CD4-positive, alpha-beta memory T cell (primary cell): Measurements from ENCODE around the gene RAP1A. TPM values are rescaled to one million over a fixed set of nuclear protein-coding genes. Genes with fewer than 3 reads are reported as not detected.

Source experiments
- CTCF ChIA-PET: fragments of 350-600 bp; sonication (Branson Sonifier 250); formaldehyde crosslinking; loops from one replicate; lab custom pipeline; 2021; ENCODE audit warnings: inconsistent platforms; ENCODE audit not compliant: partially characterized antibody; lab: Charles Lee
- POLR2A ChIA-PET: fragments of 350-600 bp; sonication (Branson Sonifier 250); formaldehyde crosslinking; loops from one replicate; lab custom pipeline; 2021; ENCODE audit not compliant: partially characterized antibody; lab: Charles Lee
- DNase-seq, 5 donors: peaks; one replicate each; pipeline versions ENCODE4 v3.0.0 to v3.0.0-alpha.2; 2020 to 2022; ENCODE audit warnings: mixed read lengths in 1 of 5
- H3K27ac ChIP-seq: one replicate; pipeline ENCODE4 v1.7.0; 2013; ENCODE audit warnings: low read depth, low read length
- H3K27me3 ChIP-seq: 2 replicates; pipeline ENCODE4 v1.7.0; 2013; ENCODE audit warnings: mild to moderate bottlenecking, low read length, moderate library complexity; ENCODE audit not compliant: insufficient read depth
- H3K36me3 ChIP-seq: 2 replicates; pipeline ENCODE4 v1.7.0; 2013; ENCODE audit warnings: mild to moderate bottlenecking, low read length, moderate library complexity; ENCODE audit not compliant: insufficient read depth
- H3K4me1 ChIP-seq: 2 replicates; pipeline ENCODE4 v1.7.0; 2013; ENCODE audit warnings: mild to moderate bottlenecking, low read length, moderate library complexity; ENCODE audit not compliant: insufficient read depth
- H3K4me3 ChIP-seq, 2 donors: one replicate each; pipeline ENCODE4 v1.7.0; 2013; ENCODE audit warnings: low read length in 2 of 2, mild to moderate bottlenecking in 1 of 2
- H3K9me3 ChIP-seq, 2 donors: one replicate each; pipeline ENCODE4 v1.7.0; 2013; ENCODE audit warnings: low read length in 2 of 2, control low read depth in 1 of 2; ENCODE audit not compliant: control insufficient read depth in 1 of 2
- H3K27ac Mint-ChIP-seq, 7 donors: one replicate each; pipeline ENCODE4 v1.8.0; 2020 to 2021; ENCODE audit warnings: mixed read lengths in 7 of 7, mild to moderate bottlenecking in 6 of 7, inconsistent platforms in 3 of 7, moderate library complexity in 3 of 7
- H3K27me3 Mint-ChIP-seq, 2 donors: one replicate each; pipeline ENCODE4 v1.8.0; 2020 to 2021; ENCODE audit warnings: mixed read lengths in 2 of 2
- H3K36me3 Mint-ChIP-seq, 2 donors: one replicate each; pipeline ENCODE4 v1.8.0; 2020 to 2021; ENCODE audit warnings: mixed read lengths in 2 of 2, inconsistent platforms in 1 of 2, mild to moderate bottlenecking in 1 of 2
- H3K4me1 Mint-ChIP-seq, 4 donors: one replicate each; pipeline ENCODE4 v1.8.0; 2020 to 2021; ENCODE audit warnings: mixed read lengths in 4 of 4, mild to moderate bottlenecking in 1 of 4
- H3K4me3 Mint-ChIP-seq, 8 donors: one replicate each; pipeline ENCODE4 v1.8.0; 2020 to 2021; ENCODE audit warnings: mixed read lengths in 8 of 8, mild to moderate bottlenecking in 7 of 8, moderate library complexity in 6 of 8, inconsistent platforms in 3 of 8
- H3K9me3 Mint-ChIP-seq, 8 donors: one replicate each; pipeline ENCODE4 v1.8.0; 2020 to 2021; ENCODE audit warnings: mixed read lengths in 8 of 8, mild to moderate bottlenecking in 5 of 8, inconsistent platforms in 3 of 8, moderate library complexity in 1 of 8
- intact Hi-C: fragments of 100-400 bp; cut with micrococcal nuclease; formaldehyde crosslinking; loops from one replicate; pipeline ENCODE4 v1.15.1; 2023
- polyA plus RNA-seq, 2 donors: library from polyadenylated mRNA; unstranded; fragments of 300-500 nt; fragmentation: Illumina TruSeq; gene quantifications; one replicate each; pipeline ENCODE4 v1.2.3, GENCODE V29; 2021
- total RNA-seq, 2 experiments: library from RNA; stranded (reverse); gene quantifications; one replicate each; pipeline ENCODE4 v1.2.3, GENCODE V29; 2021

RAP1A gene
- total and polyA plus RNA-seq, 4 experiments from 2014 or later, result 67.2 to 134 (median 108) TPM

- Histone ChIP-seq H3K36me3 (peaks cover 66% of the 10 kb centered on the region), H3K4me1 (no peaks in the 10 kb centered on the region), H3K27me3 (no peaks in the 10 kb centered on the region), H3K9me3 (no peaks in the 10 kb centered on the region), H3K27ac (no peak overlapping the region), H3K4me3 (no peak overlapping the region)
- Mint-ChIP-seq H3K36me3 (peaks cover 48 to 71% of the 10 kb centered on the region in 2 donors), H3K27ac (peak overlapping the region; percentile 25 to 85 (median 59)), H3K9me3 (no peaks in the 10 kb centered on the region), H3K4me3 (no peak overlapping the region), H3K27me3 (no peaks in the 10 kb centered on the region), H3K4me1 (peaks cover under 1 to 13% (median 7%) of the 10 kb centered on the region in 4 donors)
- intact Hi-C loops, result loop anchor here (5.0 kb wide), 1 partner anchor 44 kb away; no protein-coding TSS in a partner anchor
- ChIA-PET CTCF (interaction anchor here (5.9 kb wide), 1 partner anchor 9 kb away, joined by 43 read pairs; no protein-coding TSS in a partner anchor), POLR2A (interaction anchor here (1.6 kb wide), 1 partner anchor 9 kb away, joined by 3 read pairs; no protein-coding TSS in a partner anchor)
- no peak for DNase-seq
These were observed 86.3 kb downstream of the RAP1A start for GRCh38 chr1:111705841-111706240.

- Mint-ChIP-seq H3K4me3 (no peak overlapping the region), H3K27me3 (no peaks in the 10 kb centered on the region), H3K36me3 (peaks cover 42 to 69% of the 10 kb centered on the region in 2 donors), H3K27ac (peak overlapping the region in 6 of 7 donors; percentile 3 to 89 (median 71)), H3K9me3 (no peaks in the 10 kb centered on the region), H3K4me1 (peaks cover 0 to 8% (median 6%) of the 10 kb centered on the region in 4 donors)
- H3K4me3 ChIP-seq, result no peak overlapping the region
- no peaks in the 10 kb centered on the region for H3K4me1 ChIP-seq
- H3K9me3 ChIP-seq, result no peaks in the 10 kb centered on the region
- peaks cover 61% of the 10 kb centered on the region for H3K36me3 ChIP-seq
- no peaks in the 10 kb centered on the region for H3K27me3 ChIP-seq
- CTCF ChIA-PET, result interaction anchor here (1.0 to 5.9 kb wide), 5 partner anchors 8 to 199 kb away, joined by 3 to 43 read pairs (median 3); no protein-coding TSS in a partner anchor
- H3K27ac ChIP-seq, result no peak overlapping the region
- POLR2A ChIA-PET, result interaction anchor here (0.9 kb wide), 1 partner anchor 198 kb away, joined by 3 read pairs; no protein-coding TSS in a partner anchor
- DNase-seq, result no peak
- intact Hi-C loops, result loop anchor here (5.0 kb wide), 1 partner anchor 45 kb away; no protein-coding TSS in a partner anchor
These were observed 87.3 kb downstream of the RAP1A start for GRCh38 chr1:111706921-111707320.

DNA sequence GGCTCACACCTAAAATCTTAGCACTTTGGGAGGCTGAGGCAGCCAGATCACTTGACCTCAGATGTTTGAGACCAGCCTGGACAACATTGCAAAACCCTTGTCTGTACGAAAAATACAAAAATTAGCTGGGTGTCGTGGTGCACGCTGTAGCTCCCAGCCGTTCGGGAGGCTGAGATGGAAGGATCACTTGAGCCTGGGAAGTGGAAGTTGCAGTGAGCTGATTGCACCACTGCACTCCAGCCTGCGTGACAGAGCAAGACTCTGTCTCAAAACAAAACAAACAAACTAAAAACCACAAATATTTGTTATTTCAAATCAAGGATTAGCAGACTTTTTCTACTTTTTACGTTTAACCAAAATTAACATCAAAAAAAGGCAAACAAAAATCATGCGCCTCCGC is 88.3 kb downstream of the RAP1A start:
- Mint-ChIP-seq H3K4me1 (peaks cover 0 to 6% (median 6%) of the 10 kb centered on the region in 4 donors), H3K27ac (peak overlapping the region in 5 of 7 donors; percentile 3 to 65 (median 50)), H3K4me3 (no peak overlapping the region), H3K27me3 (no peaks in the 10 kb centered on the region), H3K9me3 (no peaks in the 10 kb centered on the region), H3K36me3 (peaks cover 38 to 67% of the 10 kb centered on the region in 2 donors)
- intact Hi-C loops, result loop anchor here (5.0 kb wide), 1 partner anchor 46 kb away; no protein-coding TSS in a partner anchor
- DNase-seq, result no peak
- H3K4me3 ChIP-seq, result no peak overlapping the region
- H3K36me3 ChIP-seq, result peaks cover 61% of the 10 kb centered on the region
- H3K27ac ChIP-seq, result no peak overlapping the region
- POLR2A ChIA-PET, result interaction anchor here (0.9 kb wide), 1 partner anchor 199 kb away, joined by 3 read pairs; no protein-coding TSS in a partner anchor
- H3K27me3 ChIP-seq, result no peaks in the 10 kb centered on the region
- no peaks in the 10 kb centered on the region for H3K4me1 ChIP-seq
- H3K9me3 ChIP-seq, result no peaks in the 10 kb centered on the region
- CTCF ChIA-PET, result interaction anchor here (1.3 to 1.5 kb wide), 2 partner anchors 10 to 200 kb away, joined by 3 to 6 read pairs; no protein-coding TSS in a partner anchor

DNA sequence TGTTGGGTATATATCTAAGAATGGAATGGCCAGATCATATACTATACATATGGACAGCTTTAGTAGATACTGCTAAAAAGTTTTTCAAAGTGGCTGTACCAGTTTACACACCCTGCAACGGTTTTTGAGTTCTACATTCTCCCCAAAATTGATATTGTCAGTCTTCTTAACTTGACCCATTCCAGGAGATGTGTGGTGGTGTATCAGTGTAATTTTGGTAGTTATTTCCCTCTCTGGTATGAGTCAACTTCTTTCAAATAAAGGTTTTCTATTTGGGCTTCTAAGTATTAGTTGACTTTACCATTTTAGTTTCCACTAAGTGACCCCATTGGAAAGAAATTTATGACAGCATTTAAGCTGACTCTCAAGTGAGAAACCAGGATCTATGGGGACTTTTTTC is 90.4 kb downstream of the RAP1A start:
- intact Hi-C loops, result loop anchor here (5.0 kb wide), 2 partner anchors 48 to 228 kb away; no protein-coding TSS in a partner anchor
- no peaks in the 10 kb centered on the region for H3K27me3 Mint-ChIP-seq
- POLR2A ChIA-PET, result no interaction called here
- no peak for DNase-seq
- Histone ChIP-seq H3K27ac (no peak overlapping the region), H3K4me3 (no peak overlapping the region), H3K36me3 (peaks cover 47% of the 10 kb centered on the region), H3K27me3 (no peaks in the 10 kb centered on the region), H3K4me1 (peaks cover 3% of the 10 kb centered on the region), H3K9me3 (no peaks in the 10 kb centered on the region)
- H3K9me3 Mint-ChIP-seq, result no peaks in the 10 kb centered on the region
- H3K27ac Mint-ChIP-seq, result peak overlapping the region in 6 of 7 donors; percentile 0 to 58 (median 13)
- CTCF ChIA-PET, result interaction anchor here (1.0 to 7.4 kb wide), 3 partner anchors 44 to 201 kb away, joined by 3 to 73 read pairs (median 60); partner anchors contain the start of gene DDX20
- peaks cover 0 to 7% (median 5%) of the 10 kb centered on the region in 4 donors for H3K4me1 Mint-ChIP-seq
- H3K36me3 Mint-ChIP-seq, result peaks cover 27 to 58% of the 10 kb centered on the region in 2 donors
- no peak overlapping the region for H3K4me3 Mint-ChIP-seq

DNA sequence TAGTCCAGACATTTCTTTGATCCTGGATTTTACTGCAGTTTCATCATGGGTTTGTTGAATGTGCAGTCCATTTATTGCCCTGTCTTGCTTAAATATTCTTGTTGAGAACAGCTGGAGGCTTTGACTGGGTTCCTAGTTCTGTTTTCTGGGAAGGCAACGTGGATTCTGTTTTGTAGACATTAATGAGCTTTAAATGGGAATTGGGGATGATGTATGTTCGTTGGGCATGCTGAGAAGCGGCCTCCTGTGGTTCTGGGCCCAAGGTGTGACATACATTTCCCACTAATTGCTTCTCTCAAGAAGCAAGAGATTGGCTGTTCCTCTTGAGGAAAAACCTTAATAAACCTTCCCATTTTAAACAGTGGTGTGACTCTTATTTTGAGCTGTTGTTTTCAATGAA is 96.7 kb downstream of the RAP1A start:
- intact Hi-C loops, result no loop called here
- peaks cover 6 to 12% (median 10%) of the 10 kb centered on the region in 4 donors for H3K4me1 Mint-ChIP-seq
- no peak for DNase-seq
- Histone ChIP-seq H3K27me3 (no peaks in the 10 kb centered on the region), H3K4me1 (peaks cover 3% of the 10 kb centered on the region), H3K27ac (no peak overlapping the region), H3K4me3 (no peak overlapping the region), H3K36me3 (peaks cover 13% of the 10 kb centered on the region), H3K9me3 (no peaks in the 10 kb centered on the region)
- CTCF ChIA-PET, result interaction anchor here (0.9 to 7.4 kb wide), 11 partner anchors 9 to 235 kb away, joined by 3 to 79 read pairs (median 31); partner anchors contain the start of genes DDX20 and INKA2
- H3K27ac Mint-ChIP-seq, result peak overlapping the region in 1 of 7 donors; percentile 21
- no peaks in the 10 kb centered on the region for H3K27me3 Mint-ChIP-seq
- H3K36me3 Mint-ChIP-seq, result peaks cover 5 to 22% of the 10 kb centered on the region in 2 donors
- H3K9me3 Mint-ChIP-seq, result peaks cover 0 to 4% (median 0%) of the 10 kb centered on the region in 8 donors
- peak overlapping the region in 1 of 8 donors; percentile 49 for H3K4me3 Mint-ChIP-seq
- POLR2A ChIA-PET, result interaction anchor here (0.8 to 2.5 kb wide), 3 partner anchors 38 to 208 kb away, joined by 3 to 7 read pairs (median 3); no protein-coding TSS in a partner anchor

DNA sequence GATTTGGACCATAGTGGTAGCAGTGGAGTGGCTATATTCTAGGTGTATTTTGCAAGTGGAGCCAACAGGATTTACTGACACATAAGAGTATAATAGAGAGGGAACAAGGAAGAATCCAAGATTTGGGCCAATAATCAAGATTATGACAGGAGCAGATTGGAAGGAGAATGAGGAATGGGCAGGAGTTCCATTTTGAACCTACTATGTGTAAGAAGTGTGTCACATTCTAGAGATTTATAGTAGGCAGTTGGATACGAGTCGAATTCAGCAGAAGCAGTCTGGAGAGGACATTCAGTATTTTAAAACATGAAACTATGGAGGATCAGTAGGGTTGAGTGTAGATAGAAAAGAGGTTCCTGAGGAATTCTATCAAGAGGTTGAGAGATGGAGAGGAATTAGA is 97.9 kb downstream of the RAP1A start:
- intact Hi-C loops, result no loop called here
- POLR2A ChIA-PET, result no interaction called here
- Mint-ChIP-seq H3K27ac (peak overlapping the region in 4 of 7 donors; percentile 1 to 71 (median 27)), H3K36me3 (peaks cover 5 to 15% of the 10 kb centered on the region in 2 donors), H3K9me3 (peaks cover 0 to 4% (median 0%) of the 10 kb centered on the region in 8 donors), H3K27me3 (no peaks in the 10 kb centered on the region), H3K4me1 (peaks cover 8 to 18% (median 11%) of the 10 kb centered on the region in 4 donors), H3K4me3 (peak overlapping the region in 1 of 8 donors; percentile 33)
- Histone ChIP-seq H3K36me3 (peaks cover 13% of the 10 kb centered on the region), H3K4me1 (peaks cover 3% of the 10 kb centered on the region), H3K4me3 (no peak overlapping the region), H3K27me3 (no peaks in the 10 kb centered on the region), H3K9me3 (no peaks in the 10 kb centered on the region), H3K27ac (no peak overlapping the region)
- no peak for DNase-seq
- CTCF ChIA-PET, result no interaction called here

DNA sequence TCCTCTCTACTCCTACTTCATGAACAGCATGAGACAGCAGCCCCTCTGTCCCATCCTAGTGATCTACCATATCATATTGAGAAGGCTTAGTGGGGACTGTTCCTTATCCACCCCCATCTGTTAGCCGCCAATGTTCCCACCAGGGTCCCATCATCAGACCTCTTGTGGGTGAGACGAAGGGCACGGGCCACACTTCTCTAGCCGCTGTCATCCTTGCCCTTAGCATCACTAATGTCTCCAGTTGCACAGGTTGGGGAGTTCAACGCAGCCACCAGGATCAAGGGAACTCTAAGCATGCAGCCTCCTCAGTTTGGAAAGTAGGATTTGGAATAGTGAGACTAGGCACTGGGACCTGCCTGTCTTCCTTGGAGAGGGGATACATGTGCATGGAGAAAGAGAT is 99.5 kb downstream of the RAP1A start:
- Histone ChIP-seq H3K4me1 (peaks cover 18% of the 10 kb centered on the region), H3K36me3 (peaks cover 13% of the 10 kb centered on the region), H3K4me3 (no peak overlapping the region), H3K9me3 (no peaks in the 10 kb centered on the region), H3K27me3 (no peaks in the 10 kb centered on the region), H3K27ac (no peak overlapping the region)
- peaks cover 5 to 11% of the 10 kb centered on the region in 2 donors for H3K36me3 Mint-ChIP-seq
- H3K4me1 Mint-ChIP-seq, result peaks cover 22 to 35% (median 25%) of the 10 kb centered on the region in 4 donors
- H3K4me3 Mint-ChIP-seq, result no peak overlapping the region
- intact Hi-C loops, result no loop called here
- peaks cover 0 to 4% (median 0%) of the 10 kb centered on the region in 8 donors for H3K9me3 Mint-ChIP-seq
- peak overlapping the region in 6 of 7 donors; percentile 4 to 82 (median 35) for H3K27ac Mint-ChIP-seq
- no peaks in the 10 kb centered on the region for H3K27me3 Mint-ChIP-seq
- ChIA-PET POLR2A (no interaction called here), CTCF (interaction anchor here (1.2 kb wide), 1 partner anchor 36 kb away, joined by 3 read pairs; no protein-coding TSS in a partner anchor)
- no peak for DNase-seq
